T-cell (primary cell): ENCODE measurements around the gene CAPN9. TPM values are rescaled to one million over a fixed set of nuclear protein-coding genes. Genes with fewer than 3 reads are reported as not detected.

ENCODE experiments used
- ATAC-seq, 4 experiments: fragments of 200-7000 bp in 3 of 4; fragments of 150-1000 bp in 1 of 4; cut with Tn5 transposase; replicated peaks in 1 of 4; 1 replicate in 3 of 4; 2 replicates in 1 of 4; pipeline ENCODE4 v1.10.0; 2021; ENCODE audit warnings: moderate library complexity in 3 of 4, mild to moderate bottlenecking in 2 of 4, moderate number of reproducible peaks in 1 of 4
- CTCF ChIA-PET, 2 donors: fragments of 300-600 bp; sonication (Branson Sonifier 250); formaldehyde crosslinking; loops; one replicate each; lab custom pipeline; 2022; ENCODE audit warnings: antibody characterized with exemption in 2 of 2; lab: Charles Lee
- POLR2A ChIA-PET, 2 donors: fragments of 300-600 bp; sonication (Branson Sonifier 250); formaldehyde crosslinking; loops; one replicate each; lab custom pipeline; 2022; ENCODE audit warnings: antibody characterized with exemption in 2 of 2; lab: Charles Lee
- DNase-seq, 35 experiments: peaks; one replicate each; pipeline versions ENCODE4 v3.0.0 to v3.0.0-alpha.2; 2013 to 2023
- H3K27ac ChIP-seq: one replicate; pipeline ENCODE4 v1.5.1; 2013; ENCODE audit warnings: low read length
- H3K27me3 ChIP-seq, 2 experiments: replicated peaks in 1 of 2; 1 replicate in 1 of 2; 2 replicates in 1 of 2; pipeline versions ENCODE4 v1.6.1 to v1.7.0; 2013; ENCODE audit warnings: low read length in 1 of 2, mixed read lengths in 1 of 2; ENCODE audit not compliant: control insufficient read depth in 2 of 2, insufficient read depth in 2 of 2; ENCODE audit errors: extremely low read depth in 1 of 2
- H3K36me3 ChIP-seq, 2 donors: 1 replicate in 1 of 2; 2 replicates in 1 of 2; pipeline versions ENCODE4 v1.6.1 to v1.7.0; 2013; ENCODE audit warnings: low read length in 1 of 2; ENCODE audit not compliant: control insufficient read depth in 2 of 2, insufficient read depth in 1 of 2; ENCODE audit errors: extremely low read depth in 1 of 2
- H3K4me1 ChIP-seq, 2 experiments: 1 replicate in 1 of 2; 2 replicates in 1 of 2; pipeline versions ENCODE4 v1.6.1 to v1.7.0; 2013; ENCODE audit warnings: low read length in 2 of 2, mixed read lengths in 1 of 2; ENCODE audit not compliant: insufficient read depth in 2 of 2, control insufficient read depth in 1 of 2; ENCODE audit errors: extremely low read depth in 1 of 2
- H3K4me3 ChIP-seq, 2 donors: 1 replicate in 1 of 2; 2 replicates in 1 of 2; pipeline versions ENCODE4 v1.5.1 to v1.7.0; 2013; ENCODE audit warnings: mild to moderate bottlenecking in 2 of 2, low read length in 1 of 2, moderate library complexity in 1 of 2; ENCODE audit not compliant: control insufficient read depth in 1 of 2; ENCODE audit errors: extremely low read depth in 1 of 2
- H3K9me3 ChIP-seq: 2 replicates; pipeline ENCODE4 v1.7.0; 2013
- H3K27ac Mint-ChIP-seq, 2 donors: one replicate each; pipeline ENCODE4 v1.8.0; 2020 to 2021; ENCODE audit warnings: mild to moderate bottlenecking in 2 of 2, mixed read lengths in 2 of 2
- H3K27me3 Mint-ChIP-seq, 2 donors: one replicate each; pipeline ENCODE4 v1.8.0; 2021 to 2022; ENCODE audit warnings: mixed read lengths in 2 of 2
- H3K36me3 Mint-ChIP-seq: one replicate; pipeline ENCODE4 v1.8.0; 2021; ENCODE audit warnings: mixed read lengths
- H3K4me1 Mint-ChIP-seq, 3 donors: one replicate each; pipeline ENCODE4 v1.8.0; 2020 to 2022; ENCODE audit warnings: mixed read lengths in 3 of 3, mild to moderate bottlenecking in 1 of 3
- H3K4me3 Mint-ChIP-seq, 3 donors: one replicate each; pipeline ENCODE4 v1.8.0; 2020 to 2022; ENCODE audit warnings: mild to moderate bottlenecking in 3 of 3, mixed read lengths in 3 of 3, moderate library complexity in 3 of 3
- H3K9me3 Mint-ChIP-seq, 3 donors: one replicate each; pipeline ENCODE4 v1.8.0; 2020 to 2022; ENCODE audit warnings: mixed read lengths in 3 of 3
- WGBS: methylation state at CpG from one replicate; pipeline ENCODE4 v1.1.5; 2013; ENCODE audit warnings: missing lambda C conversion rate; ENCODE audit not compliant: insufficient coverage; 5-methylcytosine and 5-hydroxymethylcytosine counted together
- total RNA-seq, 35 experiments: library from RNA in 6 of 35; stranded (reverse) in 6 of 35; fragments of 120-200 nt in 1 of 35; gene quantifications; one replicate each; pipeline versions ENCODE4 v1.2.1 to v1.2.4 and lab custom pipeline; 2013 to 2026

Gene CAPN9
- total RNA-seq, 5 donors from 2014 or later (not counting 1 experiment from before 2014, with no cell fraction given), result not detected

DNA sequence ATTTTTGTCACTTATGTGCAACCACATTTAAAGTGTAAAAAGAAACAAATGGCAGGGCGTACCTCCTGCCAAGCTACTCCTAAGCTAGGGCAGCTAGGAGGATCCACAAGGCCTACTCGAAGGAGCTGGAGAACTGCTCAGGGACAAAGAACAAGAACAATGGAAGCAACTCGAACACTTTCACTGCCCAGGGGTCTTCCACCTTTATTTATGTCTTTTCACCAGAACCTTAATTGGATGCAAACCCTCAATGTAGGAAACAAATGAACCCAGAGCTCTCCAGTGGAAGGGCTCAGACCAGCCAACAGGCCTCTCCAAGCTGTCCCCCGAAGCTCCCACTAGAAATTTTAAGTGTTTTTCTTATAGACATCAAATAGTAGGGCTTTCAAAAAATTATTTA is 81.2 kb downstream of the CAPN9 start:
- ChIA-PET POLR2A (no interaction called here), CTCF (no interaction called here)
- Mint-ChIP-seq H3K9me3 (peaks cover 2 to 6% (median 4%) of the 10 kb centered on the region in 3 donors), H3K36me3 (no peaks in the 10 kb centered on the region), H3K4me3 (no peak overlapping the region), H3K27ac (no peak overlapping the region), H3K27me3 (peaks cover 5 to 7% of the 10 kb centered on the region in 2 donors), H3K4me1 (no peaks in the 10 kb centered on the region)
- Histone ChIP-seq H3K36me3 (no peaks in the 10 kb centered on the region), H3K4me1 (no peaks in the 10 kb centered on the region), H3K27ac (no peak overlapping the region), H3K9me3 (no peaks in the 10 kb centered on the region), H3K4me3 (no peak overlapping the region), H3K27me3 (peaks cover 0 to 15% of the 10 kb centered on the region in 2 experiments)
- 67% methylated on average over 3 of the region's 4 CpGs for WGBS
- ATAC-seq (no peak), DNase-seq (no peak)

DNA sequence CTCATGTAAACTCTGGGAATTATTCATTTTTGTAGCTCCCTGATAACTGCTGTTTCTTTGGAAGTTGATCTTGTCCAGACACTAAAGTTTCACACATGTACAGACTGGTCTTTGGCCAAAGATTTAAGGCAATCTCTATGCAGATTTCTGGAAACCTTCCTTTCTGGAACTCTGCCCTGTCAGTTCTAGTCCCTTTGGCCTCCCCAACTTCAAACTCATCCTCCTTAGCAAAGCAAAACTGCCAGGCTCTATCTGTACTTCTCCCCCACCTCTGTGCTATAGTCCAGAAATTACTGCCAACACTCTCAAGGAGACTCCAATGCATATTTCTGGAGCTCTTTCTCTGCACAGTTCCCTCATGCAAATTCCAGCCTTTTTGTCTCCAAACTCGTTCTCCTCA is 84.6 kb downstream of the CAPN9 start:
- H3K4me3 ChIP-seq, result no peak overlapping the region
- H3K4me1 ChIP-seq, result no peaks in the 10 kb centered on the region
- ATAC-seq (no peak), DNase-seq (no peak)
- H3K27ac Mint-ChIP-seq, result no peak overlapping the region
- H3K9me3 ChIP-seq, result no peaks in the 10 kb centered on the region
- H3K27ac ChIP-seq, result no peak overlapping the region
- H3K4me3 Mint-ChIP-seq, result no peak overlapping the region
- 63% methylated on average over 1 of the region's 1 CpG for WGBS
- peaks cover 14% of the 10 kb centered on the region in 2 donors for H3K27me3 Mint-ChIP-seq
- CTCF ChIA-PET, result no interaction called here
- no peaks in the 10 kb centered on the region for H3K4me1 Mint-ChIP-seq
- H3K27me3 ChIP-seq, result peaks cover 0 to 10% of the 10 kb centered on the region in 2 experiments
- H3K36me3 Mint-ChIP-seq, result no peaks in the 10 kb centered on the region
- no peaks in the 10 kb centered on the region for H3K36me3 ChIP-seq
- POLR2A ChIA-PET, result no interaction called here
- peaks cover 2 to 6% (median 4%) of the 10 kb centered on the region in 3 donors for H3K9me3 Mint-ChIP-seq

DNA sequence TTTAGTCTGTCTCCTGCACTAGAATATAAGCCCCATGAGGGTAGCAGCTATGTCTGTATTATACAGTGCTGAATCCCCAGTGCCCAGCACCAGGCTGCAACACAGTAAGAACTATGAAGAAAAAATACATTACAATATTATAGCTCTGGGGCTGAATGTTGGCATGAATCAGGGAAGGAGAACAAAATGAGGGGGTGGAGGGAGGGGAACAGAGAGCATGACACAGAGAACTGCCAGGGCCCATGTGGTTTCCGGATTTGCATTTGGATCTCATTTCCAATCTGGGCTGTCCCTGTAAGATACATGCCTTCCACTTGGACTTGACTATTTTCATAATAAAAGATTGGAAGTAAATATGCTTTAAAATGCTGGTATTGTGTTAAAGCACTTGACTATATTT is 85.3 kb downstream of the CAPN9 start:
- peaks cover 1% of the 10 kb centered on the region for H3K36me3 Mint-ChIP-seq
- H3K4me3 Mint-ChIP-seq, result no peak overlapping the region
- WGBS, result no CpG with 5 or more reads among the region's 1 CpG
- H3K4me1 ChIP-seq, result no peaks in the 10 kb centered on the region
- no peaks in the 10 kb centered on the region for H3K36me3 ChIP-seq
- no peaks in the 10 kb centered on the region for H3K4me1 Mint-ChIP-seq
- ChIA-PET CTCF (no interaction called here), POLR2A (no interaction called here)
- DNase-seq (no peak), ATAC-seq (no peak)
- H3K4me3 ChIP-seq, result no peak overlapping the region
- H3K9me3 ChIP-seq, result no peaks in the 10 kb centered on the region
- H3K27ac Mint-ChIP-seq, result no peak overlapping the region
- peaks cover 14% of the 10 kb centered on the region in 2 donors for H3K27me3 Mint-ChIP-seq
- no peak overlapping the region for H3K27ac ChIP-seq
- peaks cover 2 to 6% (median 4%) of the 10 kb centered on the region in 3 donors for H3K9me3 Mint-ChIP-seq
- peaks cover 0 to 5% of the 10 kb centered on the region in 2 experiments for H3K27me3 ChIP-seq

- H3K27me3 ChIP-seq, result peaks cover 0 to 2% of the 10 kb centered on the region in 2 experiments
- no peak overlapping the region for H3K27ac ChIP-seq
- WGBS, result 100% methylated on average over 1 of the region's 3 CpGs
- Mint-ChIP-seq H3K27ac (no peak overlapping the region), H3K9me3 (peaks cover 2 to 6% (median 4%) of the 10 kb centered on the region in 3 donors), H3K36me3 (peaks cover 10% of the 10 kb centered on the region), H3K4me1 (no peaks in the 10 kb centered on the region), H3K4me3 (no peak overlapping the region), H3K27me3 (peaks cover 14% of the 10 kb centered on the region in 2 donors)
- no peak overlapping the region for H3K4me3 ChIP-seq
- DNase-seq, result no peak
- ATAC-seq, result no peak
- ChIA-PET CTCF (no interaction called here), POLR2A (no interaction called here)
- H3K9me3 ChIP-seq, result no peaks in the 10 kb centered on the region
- H3K4me1 ChIP-seq, result no peaks in the 10 kb centered on the region
- no peaks in the 10 kb centered on the region for H3K36me3 ChIP-seq
These were observed 86.3 kb downstream of the CAPN9 start for GRCh38 chr1:230833511-230833910.

DNA sequence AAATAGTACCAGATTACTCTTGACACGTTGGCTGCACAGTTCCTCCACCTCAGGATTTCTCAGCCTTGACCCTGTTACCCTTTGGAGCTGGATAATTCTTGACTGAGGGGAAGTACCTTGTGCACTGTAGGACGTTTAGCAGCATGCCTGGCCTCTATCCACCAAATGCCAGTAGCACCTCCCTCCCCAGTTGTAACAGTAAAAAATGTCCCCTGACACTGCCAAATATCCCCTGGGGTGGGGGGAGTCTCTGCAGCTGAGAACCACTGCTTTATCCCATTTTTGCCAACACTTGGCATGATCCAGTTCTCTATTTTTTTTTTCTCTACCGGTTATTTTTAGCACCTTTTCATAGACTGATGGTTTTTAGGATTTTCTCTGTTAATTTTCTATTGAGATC is 87.1 kb downstream of the CAPN9 start:
- no CpG with 5 or more reads among the region's 3 CpGs for WGBS
- H3K4me1 ChIP-seq, result no peaks in the 10 kb centered on the region
- Mint-ChIP-seq H3K9me3 (peaks cover 2 to 6% (median 4%) of the 10 kb centered on the region in 3 donors), H3K4me3 (no peak overlapping the region), H3K27me3 (peaks cover 14% of the 10 kb centered on the region in 2 donors), H3K4me1 (no peaks in the 10 kb centered on the region), H3K27ac (no peak overlapping the region), H3K36me3 (peaks cover 17% of the 10 kb centered on the region)
- H3K9me3 ChIP-seq, result no peaks in the 10 kb centered on the region
- H3K4me3 ChIP-seq, result no peak overlapping the region
- no peak for DNase-seq
- POLR2A ChIA-PET, result no interaction called here
- no peak overlapping the region for H3K27ac ChIP-seq
- peaks cover 0 to 2% of the 10 kb centered on the region in 2 experiments for H3K27me3 ChIP-seq
- no peaks in the 10 kb centered on the region for H3K36me3 ChIP-seq
- CTCF ChIA-PET, result no interaction called here
- ATAC-seq, result no peak

- Histone ChIP-seq H3K27ac (no peak overlapping the region), H3K4me1 (no peaks in the 10 kb centered on the region), H3K36me3 (no peaks in the 10 kb centered on the region), H3K4me3 (no peak overlapping the region), H3K27me3 (peaks cover 0 to 2% of the 10 kb centered on the region in 2 experiments), H3K9me3 (no peaks in the 10 kb centered on the region)
- CTCF ChIA-PET, result no interaction called here
- POLR2A ChIA-PET, result no interaction called here
- Mint-ChIP-seq H3K4me3 (no peak overlapping the region), H3K36me3 (peaks cover 33% of the 10 kb centered on the region), H3K27me3 (peaks cover 14% of the 10 kb centered on the region in 2 donors), H3K27ac (no peak overlapping the region), H3K9me3 (no peaks in the 10 kb centered on the region), H3K4me1 (no peaks in the 10 kb centered on the region)
- ATAC-seq (no peak), DNase-seq (no peak)
- WGBS, result 100% methylated on average over 1 of the region's 5 CpGs
These were observed 89.2 kb downstream of the CAPN9 start for GRCh38 chr1:230836347-230836746.

DNA sequence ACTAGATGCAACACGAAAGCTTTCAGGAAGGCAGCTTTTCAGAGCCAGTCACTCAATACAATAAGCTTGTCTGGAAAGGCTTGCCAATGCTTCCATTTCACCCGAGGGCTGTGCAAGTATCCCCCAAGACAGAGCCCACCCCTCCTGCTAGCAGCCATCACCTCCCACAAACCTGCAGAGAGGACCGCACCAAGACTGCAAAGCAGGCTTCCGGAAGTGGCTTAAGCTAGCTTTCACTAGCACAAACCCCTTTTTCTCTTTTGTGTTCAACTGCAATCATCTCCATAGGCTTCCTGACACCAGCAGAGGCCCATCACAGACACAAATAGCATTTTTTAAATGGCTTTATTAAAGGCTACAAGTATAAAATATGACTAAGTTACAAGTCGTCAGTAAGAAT is 89.6 kb downstream of the CAPN9 start:
- no peak for DNase-seq
- H3K4me3 ChIP-seq, result no peak overlapping the region
- Mint-ChIP-seq H3K27me3 (peaks cover 13 to 14% of the 10 kb centered on the region in 2 donors), H3K4me3 (no peak overlapping the region), H3K36me3 (peaks cover 37% of the 10 kb centered on the region), H3K4me1 (no peaks in the 10 kb centered on the region), H3K27ac (no peak overlapping the region), H3K9me3 (no peaks in the 10 kb centered on the region)
- H3K9me3 ChIP-seq, result no peaks in the 10 kb centered on the region
- no peak for ATAC-seq
- H3K27ac ChIP-seq, result no peak overlapping the region
- CTCF ChIA-PET, result no interaction called here
- no peaks in the 10 kb centered on the region for H3K36me3 ChIP-seq
- no peaks in the 10 kb centered on the region for H3K4me1 ChIP-seq
- peaks cover 0 to 2% of the 10 kb centered on the region in 2 experiments for H3K27me3 ChIP-seq
- POLR2A ChIA-PET, result no interaction called here
- 85% methylated on average over 3 of the region's 5 CpGs for WGBS
